Brain pericyte (primary cell): Measurements from ENCODE around the gene CDH4.

Experiments used
- DNase-seq: peaks from one replicate; pipeline ENCODE4 v3.0.0-alpha.2; 2012; ENCODE audit warnings: low read depth, low spot score

The CDH4 gene

DNA sequence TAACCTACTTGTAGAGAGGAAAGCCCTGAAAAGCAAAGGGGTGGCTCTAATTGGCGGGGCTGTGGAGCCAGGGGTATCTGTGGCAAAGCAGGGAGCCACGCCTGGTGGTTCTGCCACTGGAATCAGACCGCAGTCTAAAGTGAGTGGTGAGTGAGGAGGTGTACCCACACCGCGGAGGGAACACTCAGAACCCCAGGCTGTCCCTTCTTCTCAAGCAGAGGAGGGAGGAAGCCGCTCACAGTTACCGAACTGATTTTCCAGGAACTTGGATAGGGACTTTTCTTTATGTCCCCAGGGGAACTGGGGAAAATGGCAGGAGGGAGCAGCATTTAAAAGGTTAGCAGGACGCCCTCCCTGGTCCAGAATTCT is 526.4 kb downstream of the CDH4 start:
- DNase-seq, result no peak

- DNase-seq, result no peak
These were observed 527.3 kb downstream of the CDH4 start for GRCh38 chr20:61779176-61779965.

DNA sequence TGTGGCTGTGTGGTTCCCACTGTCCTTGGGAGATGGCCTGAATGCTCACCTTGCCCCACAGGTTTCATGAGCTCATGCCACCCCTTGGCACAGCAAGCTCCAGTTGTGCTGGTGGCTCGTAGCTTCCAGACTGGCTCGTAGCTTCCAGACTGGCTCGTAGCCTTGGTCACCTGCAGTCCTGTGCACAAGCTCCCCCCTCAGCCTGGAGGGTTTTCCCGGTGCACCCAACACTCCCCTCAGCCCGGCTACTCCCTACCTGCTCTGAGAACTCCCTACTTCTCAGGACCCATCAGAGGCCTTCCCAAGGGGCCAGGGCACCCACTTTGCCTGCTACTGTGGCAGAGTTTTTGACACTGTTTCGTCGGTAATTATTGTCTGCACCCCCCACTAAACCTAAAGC is 528.0 kb downstream of the CDH4 start:
- no peak for DNase-seq

DNA sequence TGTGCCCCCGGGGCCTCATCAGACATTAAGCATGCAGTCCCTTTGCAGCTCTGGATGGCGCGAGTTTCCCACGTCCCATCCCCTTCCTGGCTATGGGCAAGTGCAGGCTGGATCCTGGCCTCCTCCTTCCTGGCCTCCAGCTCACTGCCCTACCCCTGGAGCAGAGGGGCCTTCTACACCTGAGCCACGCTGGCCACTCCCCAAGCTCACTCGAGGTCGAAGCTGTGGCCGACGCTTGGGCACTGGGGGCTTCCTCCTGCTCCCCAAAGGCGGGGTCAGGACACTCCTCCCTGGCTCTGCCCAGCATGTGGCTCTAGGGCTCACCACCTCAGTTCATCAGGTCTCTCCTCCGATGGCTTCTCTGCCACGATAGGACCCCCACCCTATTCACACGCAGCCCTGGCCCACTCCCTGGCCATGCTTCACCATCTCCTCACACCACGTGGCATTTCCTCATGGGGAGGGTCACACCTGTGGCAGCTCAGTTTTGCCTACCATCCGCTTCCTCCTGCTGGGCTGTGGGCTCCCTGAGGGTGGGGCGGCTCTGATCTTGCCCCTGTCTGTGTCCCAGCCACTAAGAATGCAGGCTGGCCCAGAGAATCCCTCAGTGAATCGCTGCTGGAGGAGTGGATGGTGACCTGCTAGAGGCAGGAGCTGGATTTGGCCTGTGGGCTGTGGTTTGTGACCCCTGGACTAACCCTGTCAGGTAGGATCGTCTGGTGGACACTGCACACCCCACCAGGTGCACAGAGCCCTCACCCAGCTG is 532.9 kb downstream of the CDH4 start:
- no peak for DNase-seq

- DNase-seq, result no peak
These were observed 533.4 kb downstream of the CDH4 start for GRCh38 chr20:61785567-61785816.

DNA sequence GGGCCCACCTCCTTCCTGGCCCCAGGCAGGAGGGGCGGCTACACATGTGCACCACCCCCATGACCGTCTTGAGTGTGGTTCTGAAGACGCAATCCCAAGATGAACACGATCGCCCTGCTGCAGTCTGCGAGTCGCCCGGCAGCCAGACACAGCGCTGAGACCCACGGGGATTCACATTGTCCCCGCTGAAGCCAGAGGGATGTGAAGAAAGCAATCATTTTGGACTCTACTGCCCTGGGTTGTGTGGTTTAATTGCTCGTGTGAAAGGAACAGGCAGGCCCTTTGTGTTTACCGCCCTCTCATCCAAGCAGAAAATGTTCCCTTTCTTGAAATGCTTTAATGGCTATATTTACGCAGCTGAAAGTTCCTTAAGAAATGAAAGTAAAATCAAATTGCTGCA is 534.2 kb downstream of the CDH4 start:
- no peak for DNase-seq

- no peak for DNase-seq
These were observed 536.3 kb downstream of the CDH4 start for GRCh38 chr20:61788343-61788742.

DNA sequence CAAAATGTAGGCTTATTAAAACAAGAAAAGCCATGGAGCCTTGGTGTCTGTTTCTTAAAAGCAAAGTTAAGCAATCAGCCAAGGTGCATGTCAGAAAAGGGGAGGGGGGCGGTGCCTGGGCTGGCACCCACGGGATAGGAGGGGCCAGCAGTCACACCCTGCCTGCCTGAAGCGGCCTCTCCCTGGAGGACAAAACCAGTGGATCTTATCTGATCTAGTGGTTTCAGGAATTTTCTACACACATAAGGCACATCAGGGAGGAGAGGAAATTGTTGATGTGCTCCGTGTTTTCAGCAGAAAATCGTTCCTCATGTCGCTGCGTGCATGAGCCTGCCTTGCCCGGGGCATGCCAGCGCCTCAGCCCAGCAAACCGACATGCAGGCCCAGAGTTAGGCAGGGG is 537.3 kb downstream of the CDH4 start:
- DNase-seq, result no peak

- no peak for DNase-seq
These were observed 538.2 kb downstream of the CDH4 start for GRCh38 chr20:61790116-61790827.

DNA sequence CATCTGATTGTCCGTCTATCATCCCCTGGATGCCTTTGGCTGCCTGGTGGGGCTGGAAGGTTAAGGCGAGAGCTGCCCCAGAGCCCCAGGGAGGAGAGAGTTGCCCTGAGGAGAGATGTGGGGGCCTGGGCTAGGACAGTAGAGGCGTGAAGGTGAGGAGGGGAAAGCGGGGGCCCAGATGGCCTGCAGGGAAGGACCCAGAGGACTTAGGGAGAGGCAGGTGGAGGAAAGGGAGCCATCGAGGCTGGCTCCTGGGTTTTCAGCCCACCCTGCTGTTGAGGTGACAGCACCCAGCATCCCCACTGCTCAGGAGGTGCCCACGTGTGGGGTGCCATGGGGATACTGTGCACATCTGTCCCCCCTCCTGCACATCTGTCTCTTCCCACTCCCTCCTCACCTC is 539.9 kb downstream of the CDH4 start:
- DNase-seq, result no peak

DNA sequence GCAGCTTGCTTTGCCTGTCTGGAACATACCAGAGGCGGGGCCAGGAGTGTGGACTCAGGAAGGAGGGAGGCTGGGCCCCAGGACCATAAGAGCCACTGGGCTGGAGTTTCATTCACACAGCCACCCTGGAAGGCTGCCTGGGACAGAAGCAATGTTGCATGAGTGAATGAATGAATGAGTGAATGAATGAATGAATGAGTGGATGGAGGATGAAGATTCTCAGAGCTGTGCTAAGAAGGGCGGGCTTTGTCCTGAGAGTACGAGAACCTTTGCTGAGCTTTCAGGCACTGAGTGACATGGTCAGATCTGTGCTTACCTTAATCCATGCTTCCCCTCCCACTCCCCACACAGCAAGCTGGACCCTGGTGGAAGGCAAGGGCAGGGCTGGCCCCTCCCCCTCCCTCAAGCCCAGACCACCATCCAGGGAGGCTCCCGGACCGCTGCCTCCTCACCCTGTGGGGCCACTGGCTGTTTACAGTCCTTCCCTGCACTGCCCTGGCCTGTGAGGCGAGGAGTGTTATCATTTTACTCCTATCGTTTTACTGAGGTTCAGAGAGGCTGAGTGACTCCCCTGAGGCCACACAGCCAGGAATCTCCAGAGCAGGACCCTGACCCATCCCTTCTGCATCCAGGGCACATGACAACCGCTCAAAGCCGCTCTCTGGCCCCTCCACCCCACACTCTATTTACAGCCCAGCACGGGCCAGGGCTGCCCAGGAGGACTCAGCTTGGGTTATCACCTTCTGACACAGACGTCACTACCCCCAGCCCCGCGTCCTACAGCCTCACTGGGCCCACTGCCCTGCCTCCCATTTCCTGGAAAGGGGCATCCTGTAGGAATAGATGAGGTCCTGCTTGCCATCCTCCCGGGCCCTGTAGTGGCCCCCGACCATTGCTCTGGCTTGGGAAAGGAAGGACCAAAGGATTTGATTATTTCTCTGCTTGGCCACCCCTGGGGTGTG is 543.9 kb downstream of the CDH4 start:
- DNase-seq, result no peak

DNA sequence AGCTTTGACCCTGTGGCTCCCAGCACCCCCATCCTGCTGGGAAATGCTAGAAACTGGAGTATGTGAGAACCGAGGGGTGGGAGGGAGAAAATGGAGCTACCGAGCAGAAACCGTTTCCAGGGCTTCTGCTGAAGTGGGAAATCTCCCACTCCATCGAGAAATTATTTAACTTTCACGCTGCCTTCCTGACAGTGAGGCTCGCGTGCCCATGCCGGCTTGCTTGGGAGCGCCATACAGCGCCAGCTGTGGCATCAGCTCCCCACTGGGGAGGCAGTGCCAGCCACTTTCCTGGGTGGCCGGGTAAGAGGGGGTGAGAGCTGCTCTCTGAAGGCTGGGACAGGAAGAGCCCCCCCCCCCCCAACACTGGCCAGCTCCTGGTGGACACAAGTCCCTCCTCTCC is 544.7 kb downstream of the CDH4 start:
- no peak for DNase-seq

- no peak for DNase-seq
These were observed 545.1 kb downstream of the CDH4 start for GRCh38 chr20:61797200-61797599.

DNA sequence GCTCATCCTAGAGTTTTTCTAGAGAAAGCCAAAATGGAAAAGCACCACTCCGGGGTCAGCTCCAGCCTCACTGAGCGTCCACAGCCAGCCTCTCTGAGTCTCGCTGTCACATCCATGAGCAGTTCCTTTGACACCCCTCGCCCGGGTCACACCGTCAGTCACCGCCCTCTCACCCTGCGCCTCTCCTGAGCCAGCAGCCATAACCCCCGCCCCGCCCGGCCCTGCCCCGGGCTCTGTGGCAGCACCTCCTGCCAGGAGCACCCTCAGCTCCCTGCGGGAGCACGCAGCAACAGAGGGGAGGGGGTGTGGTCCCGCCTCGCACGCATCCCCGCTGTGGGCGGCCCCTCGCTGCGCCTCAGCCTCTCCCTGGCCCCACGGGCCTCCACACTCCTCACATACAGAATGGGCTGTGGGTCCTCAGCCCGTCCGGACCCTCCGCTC is 545.9 kb downstream of the CDH4 start:
- no peak for DNase-seq

DNA sequence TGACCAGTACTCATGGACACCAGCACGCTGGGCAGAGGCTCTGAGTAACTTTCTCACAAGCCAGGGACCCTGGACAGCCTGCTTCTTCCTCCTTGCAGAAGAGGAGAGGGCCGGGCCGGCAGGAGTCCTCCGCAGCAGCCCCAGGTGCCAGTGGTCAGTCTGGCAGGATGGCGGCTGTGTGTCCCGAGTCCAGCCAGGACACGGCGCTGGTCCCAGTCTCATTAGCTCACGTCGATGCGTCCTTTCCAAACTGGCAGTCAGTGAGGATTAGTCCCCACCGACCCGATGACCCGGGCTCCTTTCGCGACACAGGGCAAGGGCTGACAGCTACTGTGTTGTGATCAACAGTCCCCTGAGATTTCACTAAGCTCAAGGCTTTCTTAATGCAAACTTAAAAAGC is 546.6 kb downstream of the CDH4 start:
- DNase-seq, result no peak

DNA sequence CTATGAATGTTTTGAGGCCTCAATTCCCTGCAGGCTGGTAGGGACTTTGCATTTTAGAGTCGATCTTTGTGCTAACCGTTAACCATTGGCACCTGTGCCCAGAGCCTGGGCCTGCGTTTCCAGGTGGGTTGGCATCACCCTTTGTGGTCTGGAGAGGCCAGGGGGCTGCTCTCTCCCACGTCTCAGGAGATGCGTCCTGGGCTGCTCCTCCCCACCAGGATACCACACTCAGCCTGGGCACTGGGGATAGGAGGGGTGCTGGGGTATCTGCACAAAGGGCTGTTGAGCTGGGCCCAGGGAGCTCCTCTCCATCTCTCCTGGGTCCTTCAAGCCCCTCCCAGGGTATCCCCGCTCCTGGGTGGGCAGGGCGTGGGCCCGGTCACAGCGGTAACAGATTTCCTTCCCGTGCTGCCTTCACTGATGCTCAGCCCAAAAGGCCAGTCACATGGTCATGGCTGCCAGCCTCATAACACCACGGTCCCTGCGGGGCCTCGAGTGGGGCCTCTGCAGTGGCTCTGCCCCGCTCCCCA is 547.4 kb downstream of the CDH4 start:
- DNase-seq, result no peak

DNA sequence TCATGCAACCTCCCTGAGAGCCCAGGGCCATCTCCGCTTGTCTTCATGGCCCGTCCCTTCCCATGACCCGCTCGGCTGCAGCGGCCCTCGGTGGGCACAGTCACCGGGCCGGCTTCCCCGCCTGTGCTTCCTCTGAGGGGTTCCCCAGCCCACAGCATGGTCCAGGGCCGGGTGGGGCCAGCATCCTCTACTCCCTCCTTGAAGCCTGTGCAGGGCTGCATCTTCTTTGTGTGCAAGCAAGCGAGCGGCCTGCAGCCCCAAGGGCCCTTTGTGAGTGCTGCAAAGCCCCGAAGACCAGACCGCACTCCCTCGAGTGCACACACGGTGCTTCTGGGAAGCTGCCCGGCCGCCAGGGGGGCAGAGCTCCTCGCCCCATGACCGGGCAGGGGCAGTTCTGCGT is 547.9 kb downstream of the CDH4 start:
- no peak for DNase-seq

DNA sequence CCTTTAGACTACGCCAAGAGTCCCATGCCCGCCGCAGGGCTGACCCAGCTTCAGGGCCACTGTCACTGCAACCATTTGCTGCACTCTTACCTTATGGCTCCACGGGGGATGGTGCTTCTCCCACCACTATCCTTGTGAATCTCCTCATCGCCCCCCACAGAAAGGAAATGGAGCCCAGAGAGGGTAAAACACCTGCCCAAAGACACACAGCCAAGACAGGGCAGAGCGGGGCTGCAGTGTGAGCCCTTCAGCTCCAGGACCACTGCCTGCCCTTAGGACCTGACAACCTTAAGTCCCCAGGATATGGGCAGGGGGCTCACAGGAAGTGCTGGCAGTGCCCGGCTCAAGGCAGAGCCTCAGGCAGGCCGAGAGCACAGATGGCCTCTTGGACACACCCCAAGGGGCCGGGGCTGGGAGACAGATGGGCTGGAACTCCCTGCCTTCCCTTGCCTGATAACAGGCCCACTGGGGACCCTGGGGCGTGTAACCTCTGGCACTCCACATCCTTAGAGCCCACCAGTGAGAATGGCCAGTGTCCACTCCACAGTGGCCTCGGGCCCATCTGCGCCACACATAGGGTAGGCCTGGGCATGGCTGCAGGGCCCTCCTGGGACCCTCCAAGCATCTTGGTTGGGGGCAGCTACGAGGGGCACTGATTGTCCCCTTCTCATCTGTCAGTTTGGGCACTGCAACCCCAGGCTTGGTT is 548.5 kb downstream of the CDH4 start:
- no peak for DNase-seq

GRCh38 chr20:61801065-61801360 is 549.0 kb downstream of the CDH4 start:
- no peak for DNase-seq

- DNase-seq, result no peak
These were observed 549.4 kb downstream of the CDH4 start for GRCh38 chr20:61801428-61801827.

DNA sequence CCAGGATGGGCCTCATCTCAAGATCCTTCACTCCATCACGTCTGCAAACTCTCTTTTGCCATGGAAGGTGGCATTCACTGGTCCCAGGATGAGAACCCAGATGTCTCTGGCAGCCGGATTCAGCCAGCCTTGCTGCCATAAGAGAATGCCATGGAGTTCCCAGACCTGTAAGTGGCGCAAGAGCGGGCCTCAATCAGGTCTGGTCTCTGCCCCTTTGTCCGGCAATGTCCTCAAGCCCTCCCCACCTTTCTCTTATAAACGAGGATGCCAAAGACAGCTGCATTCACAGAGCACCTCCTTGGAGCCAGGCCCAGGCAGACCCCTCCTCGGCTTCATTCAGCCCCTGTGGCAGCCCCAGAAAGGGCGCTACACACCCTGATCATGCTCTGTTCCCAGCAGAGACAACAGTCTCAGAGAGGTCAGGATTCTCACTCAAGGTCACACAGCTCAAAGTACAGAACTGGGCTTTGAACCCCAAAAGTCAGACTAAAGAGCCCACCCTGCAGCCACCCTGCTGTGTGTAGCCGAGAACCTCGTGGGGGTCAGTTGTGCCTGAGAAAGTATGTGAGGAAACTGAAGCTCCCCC is 549.9 kb downstream of the CDH4 start:
- no peak for DNase-seq
